OCI-M2 (cell line): Measurements from ENCODE around the gene CARD11.

ENCODE experiments used
- DNase-seq: peaks from one replicate; lab custom pipeline; 2025; ENCODE audit not compliant: unreplicated experiment; lab: John Stamatoyannopoulos, UW

Gene CARD11

GRCh38 chr7:2983586-2983985 lies 60.1 kb downstream of the CARD11 start:
- DNase-seq: no peak

- DNase-seq: no peak
Measured at GRCh38 chr7:2982831-2983230, 60.8 kb downstream of the CARD11 start.

- no peak for DNase-seq
Measured at GRCh38 chr7:2982401-2982800, 61.3 kb downstream of the CARD11 start.

GRCh38 chr7:2981103-2981480 lies 62.6 kb downstream of the CARD11 start:
- DNase-seq: no peak

GRCh38 chr7:2980401-2981102 lies 63.1 kb downstream of the CARD11 start:
- DNase-seq: no peak

GRCh38 chr7:2979951-2980350 lies 63.7 kb downstream of the CARD11 start:
- no peak for DNase-seq

- no peak for DNase-seq
Measured at GRCh38 chr7:2979201-2979631, 64.5 kb downstream of the CARD11 start.

GRCh38 chr7:2978408-2978807 lies 65.3 kb downstream of the CARD11 start:
- no peak for DNase-seq

GRCh38 chr7:2975821-2976371 lies 67.8 kb downstream of the CARD11 start:
- DNase-seq: no peak

- no peak for DNase-seq
Measured at GRCh38 chr7:2974093-2974819, 69.4 kb downstream of the CARD11 start.

- no peak for DNase-seq
Measured at GRCh38 chr7:2972835-2973161, 70.9 kb downstream of the CARD11 start.

- no peak for DNase-seq
Measured at GRCh38 chr7:2971914-2972834, 71.5 kb downstream of the CARD11 start.

GRCh38 chr7:2970861-2971260 lies 72.8 kb downstream of the CARD11 start:
- DNase-seq: no peak

- no peak for DNase-seq
Measured at GRCh38 chr7:2970307-2970664, 73.4 kb downstream of the CARD11 start.

GRCh38 chr7:2969398-2970306 lies 74.0 kb downstream of the CARD11 start:
- DNase-seq: no peak

GRCh38 chr7:2968616-2969397 lies 74.9 kb downstream of the CARD11 start:
- no peak for DNase-seq

- no peak for DNase-seq
Measured at GRCh38 chr7:2968176-2968575, 75.5 kb downstream of the CARD11 start.

GRCh38 chr7:2967705-2968104 lies 76.0 kb downstream of the CARD11 start:
- no peak for DNase-seq

GRCh38 chr7:2967253-2967652 lies 76.4 kb downstream of the CARD11 start:
- no peak for DNase-seq
